NCI-H2227 (cell line): Measurements from ENCODE around the gene PCSK4.
"Not testable (repeated sequence)": the region's sequence is repeated elsewhere in the genome, so short reads cannot be mapped to it uniquely, and the experiment has no call there.

ENCODE experiments used
- DNase-seq: peaks from one replicate; lab custom pipeline; 2025; ENCODE audit not compliant: unreplicated experiment; lab: John Stamatoyannopoulos, UW

The PCSK4 gene

GRCh38 chr19:1522838-1523237, 32.7 kb upstream of the PCSK4 start:
- no peak for DNase-seq

DNA sequence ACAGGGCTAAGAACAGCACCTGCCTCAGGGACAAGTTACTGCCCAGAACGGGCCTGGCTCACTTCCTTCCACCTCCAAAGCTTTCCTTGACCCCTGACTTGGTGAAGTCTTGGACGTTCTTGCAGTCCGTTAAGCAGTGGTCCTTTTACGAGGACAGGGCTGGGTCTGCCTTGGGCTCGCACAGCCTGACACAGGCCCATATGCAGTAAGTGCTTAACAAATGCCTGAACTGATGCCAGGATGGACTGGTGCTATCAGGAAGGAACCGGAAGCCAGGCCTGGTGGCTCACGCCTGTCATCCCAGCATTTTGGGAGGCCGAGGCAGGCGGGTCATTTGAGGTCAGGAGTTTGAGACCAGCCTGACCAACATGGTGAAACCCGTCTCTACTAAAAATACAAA, 31.9 kb upstream of the PCSK4 start:
- DNase-seq, result no peak

- DNase-seq, result no peak
Measured at GRCh38 chr19:1521636-1522035, 31.5 kb upstream of the PCSK4 start.

DNA sequence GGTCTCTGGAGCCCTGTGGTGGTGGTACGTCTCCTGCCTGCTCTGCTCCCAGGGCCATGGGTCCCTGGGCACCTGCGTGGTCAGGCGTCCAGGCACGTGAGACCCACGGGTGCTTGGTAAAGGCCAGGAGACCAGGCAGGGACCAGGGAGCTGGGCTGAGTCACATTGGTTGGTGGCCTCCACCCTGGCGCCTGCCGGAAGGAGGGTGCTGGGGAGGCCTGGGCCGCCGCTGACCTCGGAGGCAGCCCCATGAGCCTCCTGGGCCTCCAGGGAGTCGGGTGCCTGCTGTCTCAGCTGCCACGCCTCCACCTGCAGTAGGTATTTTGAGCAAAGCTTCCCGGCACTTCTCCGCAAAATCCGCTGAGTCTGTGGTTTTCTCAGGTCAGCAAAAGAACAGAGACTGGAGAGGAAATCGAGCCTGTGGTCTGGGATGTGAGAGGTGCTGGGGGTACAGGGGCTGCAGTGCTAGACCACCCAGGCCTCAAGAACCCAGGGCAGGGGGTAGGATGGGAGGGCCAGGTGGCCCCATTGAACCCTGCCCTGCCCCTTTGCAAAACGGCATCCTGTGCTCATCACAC, 30.1 kb upstream of the PCSK4 start:
- DNase-seq, result no peak

- not testable (repeated sequence) for DNase-seq
Measured at GRCh38 chr19:1519802-1520201, 29.7 kb upstream of the PCSK4 start.

GRCh38 chr19:1518471-1518870, 28.3 kb upstream of the PCSK4 start:
- no peak for DNase-seq

- no peak for DNase-seq
Measured at GRCh38 chr19:1516395-1516753, 26.2 kb upstream of the PCSK4 start.

DNA sequence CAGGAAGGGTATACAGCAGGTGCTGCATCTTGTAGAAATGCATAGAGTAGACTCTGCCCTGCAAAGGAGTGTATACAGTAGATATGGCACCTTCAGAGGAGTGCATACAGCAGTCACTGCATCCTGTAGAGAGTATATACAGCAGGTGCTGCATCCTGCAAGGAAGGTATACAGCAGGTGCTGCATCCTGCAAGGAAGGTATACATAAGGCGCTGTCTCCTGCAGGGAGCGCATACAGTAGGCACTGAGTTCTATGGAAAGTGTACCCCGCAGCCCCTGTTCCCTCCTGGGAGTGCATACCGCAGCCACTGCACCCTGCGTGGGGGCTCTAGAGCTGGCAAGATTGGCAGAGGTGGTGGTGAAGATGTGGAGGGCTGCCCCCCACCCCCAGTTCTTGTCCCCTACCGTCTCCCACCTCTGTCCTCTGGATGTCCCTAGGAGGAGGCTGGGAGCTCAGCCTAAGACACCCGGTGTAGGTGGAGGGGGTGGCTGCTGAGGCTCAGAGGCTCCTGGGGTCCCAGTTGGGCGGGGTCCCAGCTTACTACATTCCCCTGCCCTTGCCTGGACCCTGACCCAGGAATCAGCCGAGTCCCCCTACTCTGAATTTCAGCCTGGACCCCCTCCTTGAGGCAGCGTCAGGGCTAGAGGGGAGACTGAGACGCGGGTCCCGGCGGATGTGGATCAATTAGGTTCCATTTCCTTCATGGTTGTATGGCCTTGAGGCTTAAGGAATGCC, 25.0 kb upstream of the PCSK4 start:
- DNase-seq, result no peak

GRCh38 chr19:1514295-1514661, 24.1 kb upstream of the PCSK4 start:
- DNase-seq, result no peak

DNA sequence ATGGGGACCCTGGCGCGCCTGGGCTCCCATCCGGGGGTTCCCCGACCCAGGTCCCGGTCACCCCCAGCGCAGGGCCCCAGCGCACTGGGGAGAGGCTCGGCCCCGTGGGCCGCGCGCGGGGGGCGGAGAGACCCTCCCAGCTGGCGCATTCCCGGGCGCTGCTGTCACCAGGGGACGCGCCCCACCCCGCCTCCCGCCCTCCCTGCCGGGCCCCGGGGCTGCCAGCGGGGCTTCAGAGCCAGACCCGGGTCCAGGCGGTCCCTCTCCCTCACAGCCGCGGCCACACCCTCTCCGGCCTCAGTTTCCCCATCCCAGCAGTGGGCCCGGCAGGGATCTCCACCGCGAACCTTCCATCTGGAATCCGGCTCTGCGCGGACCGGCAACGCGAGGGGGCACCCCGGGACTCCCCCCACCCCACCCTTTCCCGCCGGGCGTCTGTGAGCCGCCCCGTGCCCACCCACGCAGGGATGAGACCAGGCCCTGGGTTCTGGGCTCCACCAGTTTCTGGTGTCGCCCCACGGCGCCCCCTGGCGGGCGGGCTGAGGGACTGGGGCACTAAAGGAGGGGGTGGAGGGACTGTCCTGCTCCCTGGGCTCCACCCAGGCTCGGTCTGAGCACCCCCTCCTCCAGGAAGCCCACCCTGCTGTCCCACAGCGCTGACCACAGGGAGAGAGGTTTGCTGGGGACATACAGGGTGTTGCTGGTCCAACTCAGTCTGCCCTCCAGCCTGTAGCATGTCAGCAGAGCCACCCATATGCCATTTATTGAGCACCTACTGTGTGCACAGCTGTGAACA, 23.5 kb upstream of the PCSK4 start:
- peak; percentile 29 for DNase-seq

DNA sequence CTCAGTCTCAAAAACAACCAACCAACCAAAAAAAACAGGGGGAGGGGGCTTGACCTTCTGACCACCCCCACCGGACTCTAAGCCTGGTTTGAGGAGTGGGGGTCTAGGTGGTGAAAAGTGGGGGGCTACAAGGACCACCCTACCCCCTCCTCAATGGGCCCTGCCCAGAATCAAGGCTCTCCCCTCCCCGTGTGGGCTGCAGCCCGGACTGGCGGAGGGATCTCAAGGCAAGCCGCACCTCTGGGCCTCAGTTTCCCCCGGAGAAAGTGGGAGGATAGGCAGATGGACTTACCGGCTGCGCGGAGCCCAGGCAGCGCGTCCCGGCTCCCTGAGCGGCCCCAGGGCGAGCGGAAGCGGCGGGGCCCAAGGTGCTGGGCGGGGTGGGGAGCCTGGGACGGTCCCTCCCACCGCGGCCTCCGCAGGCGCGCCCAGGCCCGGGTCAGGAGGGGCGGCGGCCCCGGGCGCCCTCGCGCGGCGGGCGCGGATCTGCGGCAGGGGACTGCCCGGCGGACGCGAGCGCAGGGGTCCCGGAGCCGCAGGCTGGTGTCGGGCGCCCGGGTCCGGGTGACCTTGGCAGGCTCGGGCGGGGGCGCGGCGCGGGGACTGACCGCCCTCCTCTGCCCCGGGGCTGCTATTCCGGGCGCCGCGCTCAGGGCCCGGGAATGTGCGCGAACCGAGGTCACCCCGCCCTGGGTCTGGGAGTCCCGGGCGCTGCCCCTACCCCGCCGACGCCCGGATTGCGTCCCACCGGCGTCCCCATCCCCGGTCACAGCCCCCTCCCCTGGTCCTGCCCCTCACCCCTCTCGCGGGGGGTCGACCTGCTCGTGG, 22.7 kb upstream of the PCSK4 start, which contains the start of gene ADAMTSL5:
TSS of gene ADAMTSL5 (minus strand) at position 349 of the 828 bp plus-strand sequence. CDS start 2,076 bp downstream, outside the sequence.
- DNase-seq, result no peak

GRCh38 chr19:1511318-1512317, 21.5 kb upstream of the PCSK4 start:
- DNase-seq, result no peak

DNA sequence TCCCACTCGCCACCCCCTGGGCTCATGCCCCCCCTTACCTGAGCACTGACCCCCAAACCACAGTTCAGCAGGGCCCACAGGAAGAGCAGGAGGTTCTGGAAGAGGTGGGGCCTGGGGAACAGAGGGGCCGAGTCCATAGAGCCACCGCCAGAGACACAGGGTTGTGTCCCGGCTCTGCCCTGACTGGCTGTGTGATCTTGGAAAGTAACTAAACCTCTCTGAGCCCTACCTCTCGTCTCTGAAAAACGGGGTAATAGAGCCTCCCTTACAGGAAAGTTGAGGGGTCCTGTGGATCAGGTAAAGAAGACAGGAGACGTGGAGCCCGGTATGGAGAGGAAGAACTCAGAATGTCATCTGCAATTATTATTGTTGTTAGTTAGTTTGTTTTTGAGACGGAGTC, 20.7 kb upstream of the PCSK4 start:
- no peak for DNase-seq

DNA sequence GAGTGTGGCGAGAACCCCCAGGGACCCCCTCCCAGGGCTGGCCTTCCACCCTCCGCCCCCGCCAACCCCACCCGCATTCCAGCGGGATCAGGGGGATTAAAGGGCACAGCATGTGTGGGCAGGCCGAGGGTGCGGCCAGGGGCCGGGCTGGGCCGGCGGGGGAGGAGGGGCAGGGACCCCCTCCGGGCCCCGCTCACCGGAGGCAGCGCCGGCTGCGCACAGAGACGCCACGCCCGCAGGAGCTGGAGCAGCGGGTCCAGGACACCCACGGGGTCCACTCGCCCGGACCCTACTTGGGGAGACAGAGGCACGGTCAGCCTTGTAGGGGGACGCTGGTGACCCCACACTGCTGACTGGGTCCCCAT, 20.3 kb upstream of the PCSK4 start:
- no peak for DNase-seq

DNA sequence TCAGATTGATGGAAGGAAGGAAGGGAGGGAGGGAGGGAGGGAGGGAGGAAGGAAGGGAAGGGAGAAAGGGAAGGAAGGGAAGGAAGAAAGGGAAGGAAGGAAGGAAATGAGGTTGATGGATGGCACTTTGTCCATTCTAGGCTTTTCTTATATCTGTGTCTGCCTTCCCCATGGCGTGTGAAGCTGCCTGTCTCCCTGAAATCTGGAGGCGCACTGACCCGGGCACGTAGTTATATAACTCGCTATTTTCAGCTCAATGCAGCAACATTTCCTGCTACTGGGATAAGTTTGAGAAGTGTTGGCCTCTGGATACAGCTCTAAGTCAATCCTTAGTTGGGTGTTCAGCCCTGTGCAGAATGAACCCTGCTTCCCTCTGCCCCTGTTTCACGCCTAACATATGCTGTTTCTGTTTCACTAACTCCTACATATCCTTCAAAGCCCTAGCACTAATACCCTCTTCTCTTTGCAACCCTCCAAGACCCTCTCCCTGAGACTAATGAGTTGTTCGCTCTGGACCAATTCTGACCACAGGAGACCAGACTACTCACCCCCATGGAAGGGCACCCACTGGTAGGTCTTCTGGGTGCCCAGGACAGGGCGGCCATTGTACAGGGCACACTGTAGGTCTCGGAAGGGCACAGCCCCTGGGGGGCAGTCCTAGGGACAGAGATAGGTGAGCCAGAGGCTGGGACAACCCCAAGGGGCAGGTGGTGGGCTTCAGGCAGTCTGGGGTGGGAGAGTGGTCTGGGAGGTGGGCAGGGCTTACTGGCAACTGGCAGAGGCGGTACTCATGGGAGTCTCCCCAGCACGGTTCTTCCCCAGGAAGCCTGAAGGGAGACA, 19.7 kb upstream of the PCSK4 start:
- no peak for DNase-seq

DNA sequence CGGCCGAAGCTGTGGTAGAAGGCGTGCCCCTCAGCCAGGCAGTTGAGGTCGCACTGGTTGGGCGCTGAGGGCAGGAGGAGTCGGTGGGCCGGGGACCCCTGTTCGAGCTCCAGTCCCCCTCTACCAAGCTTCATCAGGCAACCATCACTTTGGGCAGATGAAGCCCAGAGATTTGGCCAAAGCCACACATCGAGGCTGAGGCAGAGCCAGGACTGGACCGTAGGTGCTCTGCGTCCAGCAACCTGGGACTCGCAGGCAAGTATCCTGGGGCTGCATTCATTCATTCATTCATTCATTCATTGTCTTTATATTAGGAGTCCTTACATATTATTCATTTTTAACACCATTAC, 18.3 kb upstream of the PCSK4 start:
- no peak for DNase-seq

- DNase-seq, result peak; percentile 94
Measured at GRCh38 chr19:1507763-1508506, 17.8 kb upstream of the PCSK4 start.

DNA sequence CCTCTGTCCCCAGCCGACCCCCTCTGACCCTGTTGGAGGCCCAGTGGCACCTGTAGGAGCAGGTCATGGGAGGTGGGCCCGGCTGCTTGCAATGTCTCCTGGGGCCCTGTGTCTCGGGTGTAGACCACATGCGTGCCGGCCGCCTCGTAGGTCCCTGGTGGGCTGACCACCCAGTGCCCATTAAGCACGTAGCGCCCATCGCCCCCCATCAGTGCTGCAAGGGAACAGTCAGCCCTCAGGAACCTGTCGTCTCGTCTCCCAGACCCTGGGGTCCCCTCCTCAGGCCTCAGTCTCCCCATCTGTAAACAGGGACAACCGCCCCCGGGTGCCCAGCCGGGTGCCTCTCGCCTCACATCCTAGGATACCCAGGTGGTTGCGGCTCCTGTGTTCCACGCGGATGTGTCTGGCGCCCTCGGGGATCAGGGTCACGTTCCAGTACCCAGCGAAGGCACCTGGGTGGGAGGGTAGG, 17.1 kb upstream of the PCSK4 start:
- DNase-seq, result no peak
